DOHH2 (cell line): ENCODE results near the gene SOD1.

Experiments used
- CTCF ChIP-seq: fragments of 200-600 bp; sonication (generic); IDR thresholded peaks from one replicate; pipeline ENCODE4 v1.5.1; 2014; ENCODE audit warnings: antibody characterized with exemption, mild to moderate bottlenecking, low read depth, low read length; ENCODE audit not compliant: poor library complexity, severe bottlenecking
- EZH2phosphoT487 ChIP-seq: fragments of 200-600 bp; sonication (generic); IDR thresholded peaks from 2 replicates; pipeline ENCODE4 v1.6.1; 2017; ENCODE audit warnings: borderline replicate concordance, mild to moderate bottlenecking, antibody characterized with exemption, low read length, moderate library complexity, mixed read lengths

- no peak for TF ChIP-seq CTCF
- TF ChIP-seq EZH2phosphoT487: no peak
Measured at GRCh38 chr21:31684918-31685317, 25.4 kb downstream of the SOD1 start.
